Upper lobe of left lung (tissue), 6 donors: ENCODE results near the gene ASF1A. TPM values are rescaled to one million over a fixed set of nuclear protein-coding genes. Genes with fewer than 3 reads are reported as not detected.

ENCODE experiments used
- ATAC-seq, 2 donors: fragments of 200-7000 bp; cut with Tn5 transposase; one replicate each; pipeline ENCODE4 v1.9.1; 2022; ENCODE audit warnings: mild to moderate bottlenecking in 2 of 2, moderate library complexity in 2 of 2; ENCODE audit not compliant: low FRiP score in 2 of 2
- DNase-seq, 2 donors: peaks; one replicate each; pipeline ENCODE4 v3.0.0-alpha.2; 2019 to 2020
- H3K27ac ChIP-seq, 4 donors: fragments of 200-600 bp; sonication (generic); one replicate each; pipeline ENCODE4 v1.5.1; 2016 to 2019
- H3K27me3 ChIP-seq, 4 donors: fragments of 200-600 bp; sonication (generic); one replicate each; pipeline ENCODE4 v1.5.1; 2017 to 2019
- H3K36me3 ChIP-seq, 4 donors: fragments of 200-600 bp; sonication (generic); one replicate each; pipeline ENCODE4 v1.5.1; 2016 to 2019
- H3K4me1 ChIP-seq, 4 donors: fragments of 200-600 bp; sonication (generic); one replicate each; pipeline ENCODE4 v1.5.1; 2018 to 2019
- H3K4me3 ChIP-seq, 4 donors: fragments of 200-600 bp; sonication (generic); one replicate each; pipeline ENCODE4 v1.5.1; 2017 to 2019; ENCODE audit warnings: mild to moderate bottlenecking in 2 of 4, moderate library complexity in 1 of 4
- H3K9me3 ChIP-seq, 4 donors: fragments of 200-600 bp; sonication (generic); one replicate each; pipeline ENCODE4 v1.5.1; 2018 to 2019
- EP300 ChIP-seq, 4 donors: sonication (generic); formaldehyde crosslinking; IDR thresholded peaks; one replicate each; pipeline ENCODE4 v1.5.1; 2017; ENCODE audit warnings: antibody characterized with exemption in 4 of 4, control low read depth in 2 of 4
- POLR2A ChIP-seq, 4 donors: fragments of 450-650 bp; IDR thresholded peaks; one replicate each; pipeline ENCODE4 v1.5.1; 2016 to 2017; ENCODE audit warnings: antibody characterized with exemption in 4 of 4, mild to moderate bottlenecking in 2 of 4
- POLR2AphosphoS5 ChIP-seq, 2 donors: sonication (generic); formaldehyde crosslinking; IDR thresholded peaks; one replicate each; pipeline ENCODE4 v1.5.1; 2017; ENCODE audit warnings: antibody characterized with exemption in 2 of 2
- WGBS, 2 donors: methylation state at CpG; one replicate each; pipeline ENCODE4 v1.1.5; 2017 to 2018; 5-methylcytosine and 5-hydroxymethylcytosine counted together
- total RNA-seq, 6 donors: library from RNA; depleted of rRNA in 4 of 6; stranded (reverse); fragments of >200 nt in 4 of 6; gene quantifications; one replicate each; pipeline versions ENCODE4 v1.1.0 to v1.2.1, GENCODE V29; 2016 to 2021
- TF ChIP-seq, protein P1 (sequence below), 6 experiments: fragments of 450-650 bp in 4 of 6; fragments of 200-600 bp in 2 of 6; sonication (generic) in 2 of 6; IDR thresholded peaks; one replicate each; pipeline ENCODE4 v1.5.1; 2016 to 2019; ENCODE audit warnings: antibody characterized with exemption in 6 of 6
- donor health status: DM: no; HTN: no; CAD: no; lungs with moderate emphysema.
- donor health status: DM: no; HTN: yes; CAD: no; lungs with severe emphysema.

ASF1A gene
- total RNA-seq, 6 donors from 2014 or later = 12.8 to 22.3 (median 19.1) TPM

DNA sequence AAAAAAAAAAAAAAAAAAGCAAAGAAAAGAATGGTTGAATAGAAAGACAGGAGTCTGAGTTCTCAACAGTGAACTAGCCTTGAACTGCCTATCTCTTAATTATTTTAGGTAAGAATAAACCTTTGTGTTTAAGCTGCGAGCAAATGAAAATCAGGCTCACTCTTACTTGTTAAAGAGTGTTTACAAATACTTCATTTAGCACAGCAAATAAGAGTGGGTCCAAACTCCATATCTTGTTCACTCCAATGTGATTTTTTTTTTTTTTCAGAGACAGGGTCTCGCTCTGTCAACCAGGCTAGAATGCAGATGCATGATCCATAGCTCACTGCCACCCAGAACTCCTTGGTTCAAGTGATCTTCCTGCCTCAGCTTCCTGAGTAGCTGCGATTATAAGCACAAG lies 29.1 kb downstream of the ASF1A start:
- no peak overlapping the region for H3K4me3 ChIP-seq
- no peaks in the 10 kb centered on the region for H3K27me3 ChIP-seq
- no peaks in the 10 kb centered on the region for H3K4me1 ChIP-seq
- 63 to 71% methylated on average over 3 of the region's 3 CpGs for WGBS, 2 donors
- peaks cover 12 to 64% (median 30%) of the 10 kb centered on the region in 4 donors for H3K36me3 ChIP-seq
- no peak for TF ChIP-seq POLR2A (IDR thresholded peaks at IDR 0.05)
- TF ChIP-seq, protein P1, sequence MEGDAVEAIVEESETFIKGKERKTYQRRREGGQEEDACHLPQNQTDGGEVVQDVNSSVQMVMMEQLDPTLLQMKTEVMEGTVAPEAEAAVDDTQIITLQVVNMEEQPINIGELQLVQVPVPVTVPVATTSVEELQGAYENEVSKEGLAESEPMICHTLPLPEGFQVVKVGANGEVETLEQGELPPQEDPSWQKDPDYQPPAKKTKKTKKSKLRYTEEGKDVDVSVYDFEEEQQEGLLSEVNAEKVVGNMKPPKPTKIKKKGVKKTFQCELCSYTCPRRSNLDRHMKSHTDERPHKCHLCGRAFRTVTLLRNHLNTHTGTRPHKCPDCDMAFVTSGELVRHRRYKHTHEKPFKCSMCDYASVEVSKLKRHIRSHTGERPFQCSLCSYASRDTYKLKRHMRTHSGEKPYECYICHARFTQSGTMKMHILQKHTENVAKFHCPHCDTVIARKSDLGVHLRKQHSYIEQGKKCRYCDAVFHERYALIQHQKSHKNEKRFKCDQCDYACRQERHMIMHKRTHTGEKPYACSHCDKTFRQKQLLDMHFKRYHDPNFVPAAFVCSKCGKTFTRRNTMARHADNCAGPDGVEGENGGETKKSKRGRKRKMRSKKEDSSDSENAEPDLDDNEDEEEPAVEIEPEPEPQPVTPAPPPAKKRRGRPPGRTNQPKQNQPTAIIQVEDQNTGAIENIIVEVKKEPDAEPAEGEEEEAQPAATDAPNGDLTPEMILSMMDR (IDR thresholded peaks at IDR 0.05) = no peak
- no peak for TF ChIP-seq POLR2AphosphoS5 (IDR thresholded peaks at IDR 0.05)
- TF ChIP-seq EP300 (IDR thresholded peaks at IDR 0.05) = no peak
- no peaks in the 10 kb centered on the region for H3K9me3 ChIP-seq
- H3K27ac ChIP-seq = no peak overlapping the region
- no peak for DNase-seq
- ATAC-seq = no peak

DNA sequence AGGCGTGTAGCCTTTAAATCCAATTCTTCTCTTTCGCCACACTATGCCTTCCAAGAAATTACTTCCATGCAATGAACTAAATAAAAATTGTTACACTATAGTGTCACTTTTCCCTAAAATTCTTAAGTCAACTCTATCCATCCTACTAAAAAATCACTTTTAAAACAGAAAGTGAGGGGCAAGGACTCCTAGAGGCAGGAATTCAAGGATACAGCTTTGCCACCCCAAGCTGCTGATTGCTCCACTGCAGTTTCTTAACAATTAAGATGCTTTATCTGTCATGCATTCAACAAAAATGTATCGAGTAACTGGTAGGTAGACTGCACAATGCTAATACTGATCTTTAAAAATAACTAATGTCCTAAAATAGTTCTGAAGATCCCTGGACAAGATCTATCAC lies 36.7 kb downstream of the ASF1A start:
- peaks cover 0 to 39% (median 12%) of the 10 kb centered on the region in 4 donors for H3K36me3 ChIP-seq
- no peak overlapping the region for H3K4me3 ChIP-seq
- ATAC-seq (no peak), DNase-seq (no peak)
- H3K9me3 ChIP-seq = no peaks in the 10 kb centered on the region
- 91 to 96% methylated on average over 3 of the region's 3 CpGs for WGBS, 2 donors
- H3K27ac ChIP-seq = no peak overlapping the region
- no peaks in the 10 kb centered on the region for H3K27me3 ChIP-seq
- peaks cover 3 to 15% (median 6%) of the 10 kb centered on the region in 4 donors for H3K4me1 ChIP-seq
- no peak for TF ChIP-seq POLR2AphosphoS5 (IDR thresholded peaks at IDR 0.05)
- no peak for TF ChIP-seq POLR2A (IDR thresholded peaks at IDR 0.05)
- no peak for TF ChIP-seq EP300 (IDR thresholded peaks at IDR 0.05)
- TF ChIP-seq, protein P1 (IDR thresholded peaks at IDR 0.05) = no peak

DNA sequence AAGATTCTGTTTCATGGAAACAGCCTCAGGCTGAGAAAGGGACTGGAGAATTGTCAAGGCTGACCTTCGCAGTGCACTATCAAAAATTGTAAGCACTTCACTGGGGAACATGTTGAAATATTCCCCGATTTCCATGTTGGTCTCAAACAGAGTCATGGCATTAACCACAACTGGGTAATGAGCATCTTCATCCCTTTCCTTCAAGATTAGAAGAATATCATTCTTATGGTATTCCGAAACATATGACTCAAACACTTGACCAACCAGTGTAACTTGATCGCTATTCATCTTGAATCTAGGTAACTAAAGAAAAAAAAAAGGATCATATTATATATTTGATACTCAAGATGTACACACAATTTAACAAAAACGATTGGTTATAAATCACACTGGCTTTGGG lies 37.5 kb downstream of the ASF1A start:
- Histone ChIP-seq H3K4me1 (peaks cover 3 to 15% (median 9%) of the 10 kb centered on the region in 4 donors), H3K36me3 (peaks cover 0 to 39% (median 12%) of the 10 kb centered on the region in 4 donors), H3K27me3 (no peaks in the 10 kb centered on the region), H3K27ac (no peak overlapping the region), H3K9me3 (no peaks in the 10 kb centered on the region), H3K4me3 (no peak overlapping the region)
- DNase-seq (no peak), ATAC-seq (no peak)
- no peak for TF ChIP-seq POLR2A (IDR thresholded peaks at IDR 0.05)
- TF ChIP-seq, protein P1 (IDR thresholded peaks at IDR 0.05) = no peak
- TF ChIP-seq EP300 (IDR thresholded peaks at IDR 0.05) = no peak
- no peak for TF ChIP-seq POLR2AphosphoS5 (IDR thresholded peaks at IDR 0.05)
- 90 to 92% methylated on average over 5 of the region's 5 CpGs for WGBS, 2 donors

DNA sequence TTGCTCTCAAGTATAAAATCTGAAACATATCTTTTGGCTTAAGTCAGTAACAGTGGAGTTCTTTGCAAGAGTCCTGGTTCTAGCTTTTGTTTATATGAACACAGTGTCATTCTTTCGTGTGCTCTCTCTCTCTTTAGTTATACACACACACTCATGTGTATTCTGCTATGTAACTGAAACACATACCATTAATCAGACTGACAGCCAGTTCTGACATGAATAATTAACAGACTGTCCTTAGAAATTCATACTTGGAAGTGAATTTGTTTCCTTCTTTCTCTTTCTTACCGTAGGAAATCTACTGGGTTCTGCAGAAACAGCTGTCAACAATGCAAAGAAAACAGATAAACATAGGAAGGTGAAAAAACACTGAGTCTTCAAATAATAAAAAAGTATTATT lies 38.5 kb downstream of the ASF1A start:
- ATAC-seq (no peak), DNase-seq (no peak)
- no peaks in the 10 kb centered on the region for H3K9me3 ChIP-seq
- no peaks in the 10 kb centered on the region for H3K27me3 ChIP-seq
- H3K4me3 ChIP-seq = no peak overlapping the region
- TF ChIP-seq EP300 (IDR thresholded peaks at IDR 0.05) (no peak), POLR2A (IDR thresholded peaks at IDR 0.05) (no peak), POLR2AphosphoS5 (IDR thresholded peaks at IDR 0.05) (no peak)
- TF ChIP-seq, protein P1 (IDR thresholded peaks at IDR 0.05) = no peak
- H3K4me1 ChIP-seq = peaks cover 3 to 15% (median 9%) of the 10 kb centered on the region in 4 donors
- H3K27ac ChIP-seq = no peak overlapping the region
- peaks cover 0 to 36% (median 11%) of the 10 kb centered on the region in 4 donors for H3K36me3 ChIP-seq
- WGBS, 2 donors = 31 to 36% methylated on average over 2 of the region's 2 CpGs

DNA sequence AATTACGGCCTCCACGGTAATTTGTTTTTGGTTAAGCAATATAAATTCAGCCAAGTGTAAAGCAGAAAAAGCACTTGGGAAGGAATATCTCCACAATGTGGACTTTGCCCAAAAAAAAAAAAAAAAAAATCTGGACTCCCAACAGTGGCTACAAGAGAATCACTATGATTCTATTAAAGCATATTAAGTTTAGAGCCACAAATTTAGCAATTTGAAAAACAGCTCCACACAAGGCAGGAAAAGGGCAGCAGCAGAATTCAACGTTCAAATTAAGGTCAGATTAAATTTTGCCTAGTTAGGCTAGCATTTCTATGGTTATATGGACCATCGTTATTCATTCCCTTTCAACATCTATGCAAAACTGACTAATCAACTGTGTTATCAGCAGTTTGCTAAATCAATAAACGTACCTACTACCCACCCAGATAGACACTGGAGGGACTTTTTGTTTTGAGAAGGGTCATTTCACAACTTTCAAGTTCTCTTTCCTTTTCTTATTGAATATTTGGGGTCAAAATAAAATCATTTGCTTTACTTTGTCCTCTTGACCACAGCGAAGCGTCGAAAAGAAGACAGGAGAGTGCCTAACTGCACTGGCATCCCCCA lies 40.0 kb downstream of the ASF1A start:
- Histone ChIP-seq H3K27ac (peak overlapping the region; percentile 92 to 96 (median 93)), H3K9me3 (no peaks in the 10 kb centered on the region), H3K4me3 (peak overlapping the region in 3 of 4 donors; percentile 85 to 98 (median 86)), H3K36me3 (peaks cover 0 to 22% (median 5%) of the 10 kb centered on the region in 4 donors), H3K4me1 (peaks cover 3 to 15% (median 9%) of the 10 kb centered on the region in 4 donors), H3K27me3 (no peaks in the 10 kb centered on the region)
- DNase-seq (no peak), ATAC-seq (no peak)
- WGBS, 2 donors = 22 to 28% methylated on average over 8 of the region's 8 CpGs
- TF ChIP-seq, protein P1 (IDR thresholded peaks at IDR 0.05) = no peak
- TF ChIP-seq POLR2AphosphoS5 (IDR thresholded peaks at IDR 0.05) (no peak), EP300 (IDR thresholded peaks at IDR 0.05) (no peak)
